Panc1 (cell line): ENCODE data around the gene SERPINA12. TPM values are rescaled to one million over a fixed set of nuclear protein-coding genes. Genes with fewer than 3 reads are reported as not detected.

Experiments used
- ATAC-seq: fragments of 200-7000 bp; cut with Tn5 transposase; 2 replicates; pipeline ENCODE4 v1.9.1; 2020; ENCODE audit warnings: mild to moderate bottlenecking, moderate library complexity
- BruUV-seq: library from RNA; stranded (reverse); fragments of 400-500 nt; replicated peaks from 2 replicates; lab custom pipeline; 2021; lab: Mats Ljungman, UMichigan
- CTCF ChIA-PET: fragments of 300-600 bp; sonication (Branson Sonifier 250); formaldehyde crosslinking; loops from one replicate; lab custom pipeline; 2022; ENCODE audit warnings: antibody characterized with exemption; lab: Charles Lee
- POLR2A ChIA-PET: fragments of 300-600 bp; sonication (Branson Sonifier 250); formaldehyde crosslinking; loops from one replicate; lab custom pipeline; 2022; ENCODE audit warnings: antibody characterized with exemption; lab: Charles Lee
- DNase-seq: peaks from one replicate; pipeline ENCODE4 v3.0.0-alpha.2; 2010; ENCODE audit warnings: low read depth, low spot score
- H3K27ac ChIP-seq: 2 replicates; pipeline ENCODE4 v1.5.1; 2011; ENCODE audit warnings: mild to moderate bottlenecking, low read length, inconsistent platforms
- H3K27me3 ChIP-seq: fragments of 200-500 bp; sonication (Bioruptor generic); 2 replicates; pipeline ENCODE4 v1.6.0; 2014; ENCODE audit warnings: low read length, inconsistent platforms; ENCODE audit not compliant: control insufficient read depth, insufficient read depth
- H3K36me3 ChIP-seq: fragments of 200-500 bp; sonication (Bioruptor generic); 2 replicates; pipeline ENCODE4 v1.5.1; 2014; ENCODE audit warnings: inconsistent platforms, mild to moderate bottlenecking, low read length, moderate library complexity; ENCODE audit not compliant: control insufficient read depth, insufficient read depth
- H3K4me1 ChIP-seq: 2 replicates; pipeline ENCODE4 v1.5.1; 2011; ENCODE audit warnings: inconsistent platforms, mild to moderate bottlenecking, low read length, moderate library complexity; ENCODE audit not compliant: control insufficient read depth, insufficient read depth
- H3K4me3 ChIP-seq, 2 experiments: 2 replicates each; pipeline ENCODE4 v1.5.1; 2011 to 2012; ENCODE audit warnings: low read depth in 2 of 2, low read length in 2 of 2, mild to moderate bottlenecking in 2 of 2, inconsistent platforms in 1 of 2, moderate library complexity in 1 of 2
- H3K9me3 ChIP-seq: fragments of 200-500 bp; sonication (Bioruptor generic); 2 replicates; pipeline ENCODE4 v1.5.1; 2014; ENCODE audit warnings: low read depth, mild to moderate bottlenecking, inconsistent platforms, low read length, moderate library complexity; ENCODE audit not compliant: control insufficient read depth, insufficient read depth
- CTCF ChIP-seq: fragments of 450-650 bp; IDR thresholded peaks from 2 replicates; pipeline ENCODE4 v1.5.1; 2017; ENCODE audit warnings: mild to moderate bottlenecking
- POLR2AphosphoS5 ChIP-seq: IDR thresholded peaks from 2 replicates; pipeline ENCODE4 v1.6.1; 2012; ENCODE audit warnings: mild to moderate bottlenecking, low read depth, low read length, moderate library complexity
- REST ChIP-seq, 2 experiments: IDR thresholded peaks; 2 replicates each; pipeline ENCODE4 v1.6.1; 2011 to 2012; ENCODE audit warnings: low read depth in 2 of 2, control low read depth in 1 of 2, low read length in 1 of 2, mild to moderate bottlenecking in 1 of 2, moderate library complexity in 1 of 2; ENCODE audit not compliant: insufficient read depth in 1 of 2
- SIN3A ChIP-seq: IDR thresholded peaks from 2 replicates; pipeline ENCODE4 v1.6.1; 2012; ENCODE audit warnings: low read depth, mild to moderate bottlenecking, low read length, moderate library complexity, borderline replicate concordance; ENCODE audit not compliant: insufficient read depth
- TCF7L2 ChIP-seq: IDR thresholded peaks from 2 replicates; pipeline ENCODE4 v1.6.1; 2011; ENCODE audit warnings: mild to moderate bottlenecking, low read depth, low read length, inconsistent platforms
- in situ Hi-C: cut with HindIII; loops from 2 replicates; pipeline ENCODE4 v1.10.0; 2016; ENCODE audit warnings: low sequenced_read_pairs, low pct_unique_long_range_greater_than_20kb
- intact Hi-C: fragments of 100-400 bp; cut with micrococcal nuclease; formaldehyde crosslinking; loops from one replicate; pipeline ENCODE4 v1.10.0; 2022; ENCODE audit not compliant: unreplicated experiment
- total RNA-seq: library from RNA; stranded (reverse); gene quantifications from one replicate; pipeline ENCODE4 v1.2.1, GENCODE V29; 2021; ENCODE audit not compliant: unreplicated experiment

Gene SERPINA12
- total RNA-seq, 1 experiment from 2014 or later = not detected

GRCh38 chr14:94446126-94446525, 63.1 kb downstream of the SERPINA12 start:
- no peak for ATAC-seq
- no peak for TF ChIP-seq CTCF
- TF ChIP-seq REST (IDR thresholded peaks at IDR 0.05; ENCODE audit: insufficient read depth in 1 of 2, low read depth in 2 of 2, low read length in 1 of 2) = no peak
- no peak for TF ChIP-seq SIN3A
- no peak for TF ChIP-seq POLR2AphosphoS5
- no peak for TF ChIP-seq TCF7L2
- intact Hi-C loops (no loop called here), in situ Hi-C loops (no loop called here)
- H3K27ac ChIP-seq = no peak overlapping the region
- H3K9me3 ChIP-seq = no peaks in the 10 kb centered on the region
- H3K4me1 ChIP-seq = no peaks in the 10 kb centered on the region
- no peak for DNase-seq
- BruUV-seq = no TSS peak
- CTCF ChIA-PET = no interaction called here
- H3K4me3 ChIP-seq = no peak overlapping the region
- H3K36me3 ChIP-seq = no peaks in the 10 kb centered on the region
- no peaks in the 10 kb centered on the region; the same call in 1 of the 2 replicates for H3K27me3 ChIP-seq
- POLR2A ChIA-PET = no interaction called here

- ChIA-PET CTCF (no interaction called here), POLR2A (no interaction called here)
- no peak for DNase-seq
- Histone ChIP-seq H3K27ac (no peak overlapping the region), H3K4me3 (no peak overlapping the region), H3K9me3 (no peaks in the 10 kb centered on the region), H3K36me3 (no peaks in the 10 kb centered on the region), H3K4me1 (no peaks in the 10 kb centered on the region), H3K27me3 (no peaks in the 10 kb centered on the region; the same call in 1 of the 2 replicates)
- intact Hi-C loops (no loop called here), in situ Hi-C loops (no loop called here)
- BruUV-seq = no TSS peak
- TF ChIP-seq REST (IDR thresholded peaks at IDR 0.05; ENCODE audit: insufficient read depth in 1 of 2, low read depth in 2 of 2, low read length in 1 of 2) (no peak), POLR2AphosphoS5 (no peak), CTCF (no peak), SIN3A (no peak), TCF7L2 (no peak)
- no peak for ATAC-seq
These were observed 64.3 kb downstream of the SERPINA12 start for GRCh38 chr14:94445003-94445402.
